Measurements from ENCODE around the gene ICA1L. TPM values are rescaled to one million over a fixed set of nuclear protein-coding genes. Genes with fewer than 3 reads are reported as not detected.
A peak's percentile ranks its signal among the peaks of the same experiment; 100 is the strongest.
"Not testable (repeated sequence)": the region's sequence is repeated elsewhere in the genome, so short reads cannot be mapped to it uniquely, and the experiment has no call there.

Gene ICA1L
- total RNA-seq, result 6.2 and 8.0 TPM in 2 replicates

DNA sequence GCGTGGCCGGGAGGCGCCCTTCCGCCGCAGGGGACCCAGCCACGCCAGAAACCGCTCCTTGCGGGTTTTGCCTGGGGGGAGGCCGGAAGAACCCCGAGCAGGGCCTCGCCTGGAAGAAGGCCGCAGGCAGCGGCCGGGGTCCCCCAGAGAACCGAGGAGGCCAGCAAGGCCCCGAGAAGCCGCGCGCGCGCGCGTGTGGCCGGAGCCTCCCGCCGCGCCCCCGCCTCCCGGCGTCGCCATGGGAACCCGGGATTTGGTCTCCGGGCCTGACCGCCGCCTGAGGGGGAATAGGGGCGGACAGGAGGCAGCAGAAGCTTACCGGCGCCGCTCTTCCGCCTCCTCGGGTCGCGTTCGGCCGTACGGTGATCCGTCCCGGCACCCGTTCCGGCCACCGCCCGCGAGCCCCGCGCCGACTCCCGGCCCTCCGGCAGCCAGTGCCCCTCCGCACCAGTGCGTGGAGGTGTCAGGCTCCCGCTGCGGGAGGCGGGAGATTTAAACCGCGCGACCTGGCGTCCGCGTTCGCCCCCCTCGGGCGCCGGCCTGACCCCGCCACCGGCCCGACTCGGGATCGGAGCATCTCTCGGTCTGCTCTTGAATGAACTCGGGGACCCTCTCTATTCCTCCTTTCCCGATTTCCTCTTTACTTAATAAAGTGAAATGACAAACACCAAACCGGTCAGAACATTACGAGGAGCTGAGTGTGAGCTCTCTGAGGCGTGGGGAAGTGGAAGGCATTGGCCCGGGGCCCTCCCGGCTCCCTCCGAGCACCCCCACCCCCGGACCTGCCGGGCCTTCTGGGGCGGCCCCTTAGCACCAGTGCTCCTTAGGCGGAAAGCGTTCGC, at the start of gene ICA1L:
ICA1L (minus strand) TSS at position 467 of the 842 bp plus-strand sequence. CDS start 42,757 bp downstream, outside the sequence.
- Mint-ChIP-seq H3K9me3 (no peaks in the 10 kb centered on the region), H3K4me3 (ENCODE audit: low read depth) (peak within 1 kb of the TSS; percentile 86), H3K27ac (peak within 1 kb of the TSS; percentile 74), H3K4me1 (ENCODE audit: low read depth) (peaks cover 11% of the 10 kb centered on the region), H3K27me3 (ENCODE audit: low read depth) (no peaks in the 10 kb centered on the region), H3K36me3 (ENCODE audit: low read depth) (no peaks in the 10 kb centered on the region)
- intact Hi-C loops (cut with micrococcal nuclease), result loop anchor here (1.0 to 2.0 kb wide), 2 partner anchors 39 to 237 kb away; partner anchors contain the start of genes FAM117B and WDR12
- DNase-seq (ENCODE audit: low spot score), result peak; percentile 55

DNA sequence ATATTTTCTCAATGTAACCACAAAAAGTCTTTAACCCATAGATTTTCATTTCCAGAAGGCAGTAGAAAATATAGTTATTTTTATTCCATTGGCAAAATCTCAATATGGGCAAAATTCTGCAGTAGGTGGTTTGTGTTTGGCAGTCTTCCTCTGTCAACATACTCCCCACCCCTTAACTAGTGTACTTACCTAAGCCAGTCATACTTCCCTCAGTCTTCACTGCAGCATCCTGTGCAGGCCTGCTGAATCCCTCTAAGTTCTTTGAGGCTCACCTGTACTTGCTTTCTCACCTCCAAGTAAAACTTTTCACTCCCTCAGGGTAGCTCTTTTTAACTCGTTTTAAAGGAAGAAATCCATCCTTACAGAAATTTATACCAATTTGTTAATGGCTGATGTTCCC, 47.3 kb upstream of the ICA1L start:
- no peak for DNase-seq (ENCODE audit: low spot score)
- no peak overlapping the region for H3K4me3 Mint-ChIP-seq (ENCODE audit: low read depth)
- no peaks in the 10 kb centered on the region for H3K27me3 Mint-ChIP-seq (ENCODE audit: low read depth)
- H3K27ac Mint-ChIP-seq, result no peak overlapping the region
- intact Hi-C loops (cut with micrococcal nuclease), result no loop called here
- no peaks in the 10 kb centered on the region for H3K9me3 Mint-ChIP-seq
- H3K36me3 Mint-ChIP-seq (ENCODE audit: low read depth), result peaks cover 12% of the 10 kb centered on the region
- H3K4me1 Mint-ChIP-seq (ENCODE audit: low read depth), result peaks cover 1% of the 10 kb centered on the region

- not testable (repeated sequence) for H3K27me3 Mint-ChIP-seq (ENCODE audit: low read depth); DNase-seq (ENCODE audit: low spot score); H3K9me3 Mint-ChIP-seq
- Mint-ChIP-seq H3K4me1 (ENCODE audit: low read depth) (peaks cover 26% of the 10 kb centered on the region), H3K36me3 (ENCODE audit: low read depth) (peaks cover 21% of the 10 kb centered on the region), H3K27ac (peak overlapping the region; percentile 98), H3K4me3 (ENCODE audit: low read depth) (peak overlapping the region; percentile 95)
- intact Hi-C loops (cut with micrococcal nuclease), result loop anchor here (5.0 kb wide), 1 partner anchor 645 kb away; the partner anchor contains the start of gene NOP58
Observed at GRCh38 chr2:202912342-202913201, 41.0 kb upstream of the ICA1L start.

DNA sequence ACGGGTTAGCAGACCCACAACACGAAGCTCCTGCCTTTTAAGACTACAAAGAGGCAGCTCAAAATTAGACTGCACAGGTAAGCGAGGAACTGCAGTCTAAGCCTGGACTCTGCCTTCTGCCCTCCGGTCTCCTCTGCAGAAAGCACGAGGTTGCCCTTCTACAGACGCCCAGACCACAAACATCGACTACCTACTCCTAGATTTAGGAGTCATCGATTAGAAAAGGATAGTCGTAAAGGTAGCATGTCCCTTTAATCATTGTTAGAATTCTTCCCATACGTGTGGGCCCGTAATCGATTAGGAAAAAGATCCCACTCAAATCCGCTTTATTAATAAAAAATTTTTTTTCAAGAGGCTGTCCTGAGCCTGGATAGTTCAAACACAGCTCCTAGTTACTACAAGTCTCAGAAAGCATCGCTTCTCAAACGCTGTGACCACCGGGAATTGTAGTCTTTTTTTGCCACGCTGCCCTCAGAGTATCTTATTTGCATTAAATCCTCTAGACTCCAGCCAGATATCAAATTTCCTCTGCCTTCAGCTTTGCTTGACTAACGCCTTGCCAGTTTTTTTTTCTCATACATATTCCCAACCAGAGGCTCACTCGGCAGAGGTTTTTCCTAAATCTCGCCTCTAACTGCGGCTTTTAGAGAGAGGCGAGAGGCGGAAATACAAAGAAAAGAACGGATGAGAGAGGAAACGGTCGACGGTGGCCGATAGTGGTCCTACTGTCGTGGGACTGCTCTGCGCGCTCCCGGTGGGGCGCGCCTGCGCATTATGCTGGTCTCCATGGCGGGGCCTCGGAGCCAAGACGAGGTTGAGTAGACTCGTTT, 40.2 kb upstream of the ICA1L start, which contains the start of the genes CARF and WDR12:
CARF (plus strand) TSS at position 764 of the 830 bp plus-strand sequence. CDS start 29,628 bp downstream, outside the sequence.
WDR12 (minus strand) TSS at position 162 of the 830 bp plus-strand sequence. CDS start 197 bp downstream, outside the sequence.
- Mint-ChIP-seq H3K36me3 (ENCODE audit: low read depth) (peaks cover 25% of the 10 kb centered on the region), H3K4me3 (ENCODE audit: low read depth) (peak within 1 kb of the TSS; percentile 95), H3K27ac (peak within 1 kb of the TSS; percentile 98), H3K27me3 (ENCODE audit: low read depth) (no peaks in the 10 kb centered on the region), H3K9me3 (no peaks in the 10 kb centered on the region), H3K4me1 (ENCODE audit: low read depth) (peaks cover 26% of the 10 kb centered on the region)
- DNase-seq (ENCODE audit: low spot score), result peak; percentile 89
- intact Hi-C loops (cut with micrococcal nuclease), result loop anchor here (1.0 to 5.0 kb wide), 5 partner anchors 39 to 644 kb away; partner anchors contain the start of genes FAM117B, NBEAL1 and NOP58

- Mint-ChIP-seq H3K4me3 (ENCODE audit: low read depth) (peak overlapping the region; percentile 95), H3K9me3 (no peaks in the 10 kb centered on the region), H3K27ac (peak overlapping the region; percentile 98), H3K4me1 (ENCODE audit: low read depth) (peaks cover 27% of the 10 kb centered on the region), H3K27me3 (ENCODE audit: low read depth) (no peaks in the 10 kb centered on the region), H3K36me3 (ENCODE audit: low read depth) (peaks cover 29% of the 10 kb centered on the region)
- DNase-seq (ENCODE audit: low spot score), result no peak
- intact Hi-C loops (cut with micrococcal nuclease), result loop anchor here (1.0 to 5.0 kb wide), 5 partner anchors 38 to 644 kb away; partner anchors contain the start of genes FAM117B, NBEAL1 and NOP58
Observed at GRCh38 chr2:202911203-202911511, 39.6 kb upstream of the ICA1L start.

- intact Hi-C loops (cut with micrococcal nuclease), result loop anchor here (1.0 to 5.0 kb wide), 5 partner anchors 38 to 643 kb away; partner anchors contain the start of genes FAM117B, NBEAL1 and NOP58
- peaks cover 34% of the 10 kb centered on the region for H3K36me3 Mint-ChIP-seq (ENCODE audit: low read depth)
- H3K27ac Mint-ChIP-seq, result no peak overlapping the region
- no peaks in the 10 kb centered on the region for H3K27me3 Mint-ChIP-seq (ENCODE audit: low read depth)
- H3K9me3 Mint-ChIP-seq, result peaks cover 1% of the 10 kb centered on the region
- DNase-seq (ENCODE audit: low spot score), result no peak
- peaks cover 28% of the 10 kb centered on the region for H3K4me1 Mint-ChIP-seq (ENCODE audit: low read depth)
- H3K4me3 Mint-ChIP-seq (ENCODE audit: low read depth), result peak overlapping the region; percentile 95
Observed at GRCh38 chr2:202910698-202911097, 39.1 kb upstream of the ICA1L start.

- not testable (repeated sequence) for DNase-seq (ENCODE audit: low spot score); H3K9me3 Mint-ChIP-seq; H3K27ac Mint-ChIP-seq; H3K27me3 Mint-ChIP-seq (ENCODE audit: low read depth)
- H3K4me1 Mint-ChIP-seq (ENCODE audit: low read depth), result peaks cover 28% of the 10 kb centered on the region
- peak overlapping the region; percentile 95 for H3K4me3 Mint-ChIP-seq (ENCODE audit: low read depth)
- H3K36me3 Mint-ChIP-seq (ENCODE audit: low read depth), result peaks cover 38% of the 10 kb centered on the region
- intact Hi-C loops (cut with micrococcal nuclease), result loop anchor here (2.0 to 5.0 kb wide), 3 partner anchors 37 to 643 kb away; partner anchors contain the start of genes FAM117B and NOP58
Observed at GRCh38 chr2:202910250-202910649, 38.7 kb upstream of the ICA1L start.

DNA sequence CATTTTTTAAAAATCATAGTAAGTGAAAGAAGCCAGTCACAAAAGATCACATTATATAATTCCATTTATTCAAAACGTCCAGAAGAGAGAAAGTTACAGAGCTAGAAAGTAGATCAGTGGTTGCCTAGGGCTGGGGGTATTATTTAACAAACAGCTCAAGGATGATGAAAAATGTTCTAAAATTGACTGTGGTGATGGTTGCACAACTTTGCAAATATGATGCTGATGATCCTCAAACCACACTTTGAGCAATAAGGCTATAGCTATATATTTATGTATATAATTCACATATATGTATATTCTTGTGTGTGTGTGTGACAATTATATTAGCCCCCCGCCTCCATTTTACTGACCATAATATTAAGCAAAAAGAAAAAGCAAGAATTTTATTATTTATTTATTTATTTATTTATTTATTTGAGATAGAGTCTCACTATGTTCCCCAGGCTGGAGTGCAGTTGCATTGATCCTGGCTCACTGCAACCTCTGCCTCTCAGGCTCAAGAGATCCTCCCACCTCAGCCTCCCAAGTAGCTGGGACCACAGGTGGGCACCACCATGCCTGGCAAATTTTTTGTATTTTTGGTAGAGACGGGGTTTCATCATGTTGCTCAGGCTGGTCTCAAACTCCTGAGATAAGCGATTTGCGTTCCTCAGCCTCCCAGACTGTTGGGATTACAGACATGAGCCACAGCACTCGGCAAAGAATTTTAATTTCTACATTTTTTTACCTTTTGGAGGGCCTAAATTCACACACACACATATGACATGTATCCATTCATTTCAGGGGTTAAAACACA, 38.0 kb upstream of the ICA1L start:
- Mint-ChIP-seq H3K27ac (no peak overlapping the region), H3K36me3 (ENCODE audit: low read depth) (peaks cover 43% of the 10 kb centered on the region), H3K4me1 (ENCODE audit: low read depth) (peaks cover 28% of the 10 kb centered on the region), H3K9me3 (peaks cover 8% of the 10 kb centered on the region), H3K27me3 (ENCODE audit: low read depth) (no peaks in the 10 kb centered on the region), H3K4me3 (ENCODE audit: low read depth) (peak overlapping the region; percentile 95)
- intact Hi-C loops (cut with micrococcal nuclease), result loop anchor here (2.0 to 5.0 kb wide), 3 partner anchors 37 to 642 kb away; partner anchors contain the start of genes FAM117B and NOP58
- DNase-seq (ENCODE audit: low spot score), result no peak

DNA sequence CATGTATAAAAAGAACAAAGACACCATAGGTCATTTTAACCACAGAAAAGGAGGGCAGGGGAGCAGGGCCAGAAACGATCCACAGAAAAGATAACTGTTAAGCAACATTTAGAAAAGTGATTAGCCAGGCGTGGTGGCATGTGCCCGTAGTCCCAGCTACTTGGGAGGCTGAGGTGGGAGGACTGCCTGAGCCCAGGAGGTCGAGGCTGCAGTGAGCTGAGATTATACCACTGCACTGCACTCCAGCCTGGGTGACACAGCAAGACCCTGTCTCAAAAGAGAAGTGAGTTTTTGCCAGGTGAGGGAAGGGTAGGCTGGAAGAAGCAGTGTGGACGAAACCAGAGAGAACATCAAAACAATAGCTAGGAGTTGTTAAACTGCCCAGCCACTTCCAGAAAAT, 36.6 kb upstream of the ICA1L start:
- Mint-ChIP-seq H3K4me1 (ENCODE audit: low read depth) (peaks cover 27% of the 10 kb centered on the region), H3K36me3 (ENCODE audit: low read depth) (peaks cover 54% of the 10 kb centered on the region), H3K27ac (no peak overlapping the region), H3K27me3 (ENCODE audit: low read depth) (no peaks in the 10 kb centered on the region), H3K4me3 (ENCODE audit: low read depth) (no peak overlapping the region), H3K9me3 (peaks cover 13% of the 10 kb centered on the region)
- DNase-seq (ENCODE audit: low spot score), result no peak
- intact Hi-C loops (cut with micrococcal nuclease), result no loop called here

- H3K27ac Mint-ChIP-seq; H3K4me3 Mint-ChIP-seq (ENCODE audit: low read depth); DNase-seq (ENCODE audit: low spot score); H3K27me3 Mint-ChIP-seq (ENCODE audit: low read depth); intact Hi-C loops (cut with micrococcal nuclease): not testable (repeated sequence)
- peaks cover 24% of the 10 kb centered on the region for H3K4me1 Mint-ChIP-seq (ENCODE audit: low read depth)
- H3K36me3 Mint-ChIP-seq (ENCODE audit: low read depth), result peaks cover 72% of the 10 kb centered on the region
- peaks cover 13% of the 10 kb centered on the region for H3K9me3 Mint-ChIP-seq
Observed at GRCh38 chr2:202905507-202905906, 33.9 kb upstream of the ICA1L start.

GRCh38 chr2:202885190-202885589, 13.6 kb upstream of the ICA1L start:
- peaks cover 2% of the 10 kb centered on the region for H3K4me1 Mint-ChIP-seq (ENCODE audit: low read depth)
- H3K27ac Mint-ChIP-seq, result no peak overlapping the region
- H3K4me3 Mint-ChIP-seq (ENCODE audit: low read depth), result no peak overlapping the region
- H3K27me3 Mint-ChIP-seq (ENCODE audit: low read depth), result no peaks in the 10 kb centered on the region
- peaks cover 39% of the 10 kb centered on the region for H3K36me3 Mint-ChIP-seq (ENCODE audit: low read depth)
- intact Hi-C loops (cut with micrococcal nuclease), result no loop called here
- DNase-seq (ENCODE audit: low spot score), result no peak
- no peaks in the 10 kb centered on the region for H3K9me3 Mint-ChIP-seq
